ENCODE data around the gene KLF18. TPM values are rescaled to one million over a fixed set of nuclear protein-coding genes. Genes with fewer than 3 reads are reported as not detected.

The KLF18 gene
- not detected in 2 replicates for total RNA-seq

DNA sequence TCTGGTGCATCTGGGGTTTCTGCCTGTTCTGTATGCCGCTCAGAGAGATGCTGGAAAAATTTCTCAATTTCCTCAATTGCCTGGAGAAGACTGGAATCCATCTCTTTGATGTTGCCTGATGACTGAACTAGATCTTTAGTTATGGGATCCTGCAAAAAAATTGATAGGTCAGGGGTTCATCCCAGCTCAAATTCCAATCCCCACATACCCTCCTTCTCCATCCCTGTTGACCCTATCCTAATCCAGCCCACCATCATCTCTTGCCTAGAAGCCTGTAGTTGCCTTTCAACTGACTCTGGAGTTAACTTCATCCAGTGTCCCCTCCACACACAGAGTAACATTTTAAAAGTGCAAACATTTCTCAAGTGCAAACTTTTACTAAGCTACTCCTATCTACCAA, at the start of gene KLF18:
KLF18 (minus strand) TSS at position 101 of the 400 bp plus-strand sequence; CDS start at position 101, 0 bp downstream.

DNA sequence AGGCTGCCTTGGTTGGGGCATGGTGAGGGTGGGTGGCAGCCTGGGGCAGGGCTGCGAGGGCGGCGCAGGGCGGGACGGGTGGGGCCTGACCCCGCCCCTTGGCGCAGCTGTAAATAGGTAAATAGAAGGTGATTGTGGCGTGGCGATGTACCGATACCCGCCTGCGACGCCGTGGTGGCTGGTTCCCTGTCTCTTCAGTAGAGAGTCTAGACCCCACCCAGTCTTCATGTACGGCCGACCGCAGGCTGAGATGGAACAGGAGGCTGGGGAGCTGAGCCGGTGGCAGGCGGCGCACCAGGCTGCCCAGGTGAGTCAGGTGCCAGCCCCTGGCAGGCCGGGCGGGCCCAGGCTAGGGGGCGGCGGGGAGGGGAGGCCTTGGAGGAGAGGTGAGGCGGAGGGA, 22.7 kb downstream of the KLF18 start, which contains the start of gene KLF17:
KLF17 (plus strand) TSS at position 140 of the 400 bp plus-strand sequence; CDS start at position 227, 87 bp downstream.

Other genes starting within 250 kb of the KLF18 start
- 24.5 and 28.7 TPM in 2 replicates for gene ARTN, start 207.8 kb downstream of the KLF18 start, total RNA-seq
- gene IPO13, start 194.7 kb downstream of the KLF18 start, total RNA-seq = 18.8 and 53.6 TPM in 2 replicates
- 31.4 and 39.6 TPM in 2 replicates for gene DPH2, start 171.6 kb downstream of the KLF18 start, total RNA-seq
- gene ATP6V0B, start 166.7 kb downstream of the KLF18 start, total RNA-seq = 122 and 311 TPM in 2 replicates
- gene B4GALT2, start 162.4 kb downstream of the KLF18 start, total RNA-seq = 62.4 and 64.9 TPM in 2 replicates
- 2.4 and 4.0 TPM in 2 replicates for gene CCDC24, start 150.0 kb downstream of the KLF18 start, total RNA-seq
- 35.5 and 57.6 TPM in 2 replicates for gene SLC6A9, start 110.2 kb downstream of the KLF18 start, total RNA-seq
- gene KLF17, start 22.8 kb downstream of the KLF18 start, total RNA-seq = not detected in 2 replicates
- gene DMAP1, start 71.8 kb upstream of the KLF18 start, total RNA-seq = 17.2 and 17.8 TPM in 2 replicates
- gene ERI3, start 213.6 kb upstream of the KLF18 start, total RNA-seq = 37.6 and 45.6 TPM in 2 replicates

All from nasal cavity respiratory epithelium epithelial cell of viscerocranial mucosa (primary cell).